Epithelial cell of proximal tubule (primary cell): ENCODE data around the gene BCAN. TPM values are rescaled to one million over a fixed set of nuclear protein-coding genes. Genes with fewer than 3 reads are reported as not detected.
A peak's percentile ranks its signal among the peaks of the same experiment; 100 is the strongest.

Source experiments
- DNase-seq: peaks from one replicate; pipeline ENCODE4 v3.0.0-alpha.2; 2011; ENCODE audit warnings: low read depth
- H3K4me3 ChIP-seq: 2 replicates; pipeline ENCODE4 v1.5.1; 2011; ENCODE audit warnings: low read depth, mild to moderate bottlenecking, low read length
- total RNA-seq: library from RNA; depleted of rRNA; stranded (reverse); fragments of >200 nt; gene quantifications from 2 replicates; pipeline ENCODE4 v1.2.3, GENCODE V29; 2015
- TF ChIP-seq, protein P1 (sequence below): conservative IDR thresholded peaks from 2 replicates; pipeline ENCODE4 v1.5.1; 2012; ENCODE audit warnings: low read depth, mild to moderate bottlenecking, low read length

BCAN gene
- total RNA-seq, 1 donor from 2014 or later = not detected

DNA sequence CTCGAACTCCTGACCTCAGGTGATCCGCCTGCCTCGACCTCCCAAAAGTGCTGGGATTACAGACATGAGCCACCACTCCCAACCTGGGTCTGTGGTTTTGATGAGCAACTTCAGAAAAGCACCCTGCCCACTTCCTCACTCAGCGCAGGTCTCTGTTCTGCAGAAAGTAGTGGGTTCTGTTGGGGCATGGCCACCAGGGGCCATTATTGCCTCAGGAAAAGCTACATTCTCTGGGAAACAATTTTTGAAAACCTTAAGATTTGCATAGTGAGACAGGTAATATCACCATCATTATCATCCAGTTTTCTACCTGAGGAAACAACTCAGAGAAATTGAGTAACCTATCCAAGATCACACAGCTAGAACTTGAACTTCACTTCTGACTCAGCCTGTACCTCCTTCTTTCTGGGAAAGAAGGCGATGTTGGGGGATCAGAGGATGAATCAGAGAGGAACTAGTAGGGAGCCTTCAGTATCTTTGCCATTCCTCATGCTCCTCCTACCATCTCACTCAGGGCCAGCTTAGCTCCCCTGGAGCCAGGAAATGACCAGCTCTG is 42.4 kb downstream of the BCAN start:
- H3K4me3 ChIP-seq = no peak overlapping the region
- DNase-seq = no peak
- TF ChIP-seq, protein P1, sequence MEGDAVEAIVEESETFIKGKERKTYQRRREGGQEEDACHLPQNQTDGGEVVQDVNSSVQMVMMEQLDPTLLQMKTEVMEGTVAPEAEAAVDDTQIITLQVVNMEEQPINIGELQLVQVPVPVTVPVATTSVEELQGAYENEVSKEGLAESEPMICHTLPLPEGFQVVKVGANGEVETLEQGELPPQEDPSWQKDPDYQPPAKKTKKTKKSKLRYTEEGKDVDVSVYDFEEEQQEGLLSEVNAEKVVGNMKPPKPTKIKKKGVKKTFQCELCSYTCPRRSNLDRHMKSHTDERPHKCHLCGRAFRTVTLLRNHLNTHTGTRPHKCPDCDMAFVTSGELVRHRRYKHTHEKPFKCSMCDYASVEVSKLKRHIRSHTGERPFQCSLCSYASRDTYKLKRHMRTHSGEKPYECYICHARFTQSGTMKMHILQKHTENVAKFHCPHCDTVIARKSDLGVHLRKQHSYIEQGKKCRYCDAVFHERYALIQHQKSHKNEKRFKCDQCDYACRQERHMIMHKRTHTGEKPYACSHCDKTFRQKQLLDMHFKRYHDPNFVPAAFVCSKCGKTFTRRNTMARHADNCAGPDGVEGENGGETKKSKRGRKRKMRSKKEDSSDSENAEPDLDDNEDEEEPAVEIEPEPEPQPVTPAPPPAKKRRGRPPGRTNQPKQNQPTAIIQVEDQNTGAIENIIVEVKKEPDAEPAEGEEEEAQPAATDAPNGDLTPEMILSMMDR = peak; percentile 21

DNA sequence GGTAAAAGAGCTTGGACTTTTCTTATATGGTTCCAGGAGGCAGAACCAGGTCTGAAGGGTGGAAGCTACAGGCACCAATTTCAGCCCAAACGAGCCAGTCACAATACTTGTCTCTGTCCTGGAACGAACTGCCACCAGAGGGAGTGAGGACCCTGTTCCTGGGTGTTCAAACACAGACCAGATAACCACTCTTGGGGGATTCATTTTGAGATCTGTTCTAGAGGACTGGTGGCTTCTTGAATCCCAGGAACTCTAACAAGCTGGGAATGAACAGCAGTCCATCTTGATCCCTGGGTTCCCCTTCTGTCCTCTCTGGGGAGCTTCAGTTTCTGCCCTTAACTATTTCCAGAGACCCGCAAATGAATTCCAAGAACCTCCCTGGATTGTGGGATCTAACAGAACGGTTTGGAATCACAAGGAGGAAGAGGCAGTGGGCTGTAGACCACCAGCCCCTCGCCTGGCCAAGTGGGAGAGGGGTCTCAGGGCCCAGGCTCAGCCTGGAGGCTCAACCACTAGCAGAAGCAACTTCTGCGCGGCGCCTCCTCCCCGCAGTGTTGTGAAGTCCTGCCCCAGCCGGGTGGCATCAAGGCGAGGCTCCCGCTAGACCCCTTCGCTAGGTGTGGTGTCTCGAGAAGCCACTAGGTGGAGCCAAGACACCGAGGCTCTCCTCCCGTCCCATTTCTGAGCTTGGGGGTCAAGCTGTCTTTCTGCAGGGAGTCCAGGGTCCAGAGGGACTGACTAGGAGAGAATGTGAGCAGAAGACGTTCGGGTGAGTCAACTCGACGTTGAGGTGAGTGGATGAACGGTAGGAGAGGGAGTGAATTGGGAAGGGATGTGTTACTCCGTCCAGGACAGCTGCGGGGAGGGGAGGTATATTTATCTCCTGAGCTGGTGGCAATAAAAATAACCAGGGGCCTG is 47.4 kb downstream of the BCAN start:
- DNase-seq = no peak
- TF ChIP-seq, protein P1 = peak; percentile 90
- H3K4me3 ChIP-seq = peak overlapping the region; percentile 21

DNA sequence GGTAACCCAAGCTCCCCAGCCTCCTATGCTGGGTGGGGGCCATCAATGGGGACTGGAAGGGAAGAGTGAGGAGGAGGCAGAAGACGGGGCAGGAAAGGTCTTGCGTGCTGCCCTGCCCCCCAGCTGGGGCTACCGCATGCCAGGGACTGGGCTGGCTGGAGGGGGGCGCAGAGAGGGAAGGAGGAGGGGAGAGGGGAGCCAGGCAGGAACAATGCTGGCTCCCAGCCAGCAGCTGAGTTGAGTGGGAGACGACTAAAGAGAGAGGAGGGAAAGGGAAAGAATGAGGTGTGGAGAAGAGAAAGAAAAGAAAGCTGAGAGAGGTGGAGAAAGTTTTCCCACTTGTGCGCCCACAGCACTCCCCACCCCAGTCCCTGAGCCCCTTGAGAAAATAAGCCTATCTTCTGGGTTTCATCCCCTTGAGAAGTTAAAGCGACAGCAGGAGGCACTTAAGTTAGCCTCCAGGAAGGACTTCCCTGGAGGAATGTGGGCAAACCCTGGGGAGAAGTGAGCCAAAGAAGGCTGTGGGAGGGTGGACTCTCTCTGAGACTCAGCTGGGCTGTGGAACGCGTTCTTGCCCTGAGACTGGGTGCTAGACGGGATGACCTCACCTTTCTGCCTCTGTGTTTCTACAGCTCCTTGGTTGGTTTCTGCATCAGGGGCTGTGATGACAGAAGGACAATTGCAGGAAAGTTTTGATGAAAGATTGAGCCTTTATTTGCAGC is 48.2 kb downstream of the BCAN start:
- TF ChIP-seq, protein P1 = no peak
- H3K4me3 ChIP-seq = peak overlapping the region; percentile 21
- DNase-seq = no peak

DNA sequence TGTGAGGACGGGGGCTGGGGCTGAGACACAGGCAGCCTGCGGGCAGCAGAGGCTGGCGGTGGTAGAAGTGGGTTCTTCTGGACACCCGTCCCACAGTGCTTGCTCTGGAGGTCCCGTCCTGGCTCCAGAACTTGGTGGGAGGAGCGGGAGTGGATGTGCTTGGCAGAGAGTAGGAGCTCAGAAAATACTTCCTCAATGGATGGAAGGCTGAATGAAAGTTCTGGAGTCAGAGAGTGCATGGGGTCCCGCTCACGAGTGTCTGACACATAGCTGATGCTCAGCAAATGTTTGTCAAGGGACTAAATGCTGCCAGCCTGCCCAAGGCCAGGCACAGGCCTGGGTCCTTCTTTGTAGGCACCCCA is 48.7 kb downstream of the BCAN start:
- DNase-seq = no peak
- TF ChIP-seq, protein P1 = no peak
- no peak overlapping the region for H3K4me3 ChIP-seq

DNA sequence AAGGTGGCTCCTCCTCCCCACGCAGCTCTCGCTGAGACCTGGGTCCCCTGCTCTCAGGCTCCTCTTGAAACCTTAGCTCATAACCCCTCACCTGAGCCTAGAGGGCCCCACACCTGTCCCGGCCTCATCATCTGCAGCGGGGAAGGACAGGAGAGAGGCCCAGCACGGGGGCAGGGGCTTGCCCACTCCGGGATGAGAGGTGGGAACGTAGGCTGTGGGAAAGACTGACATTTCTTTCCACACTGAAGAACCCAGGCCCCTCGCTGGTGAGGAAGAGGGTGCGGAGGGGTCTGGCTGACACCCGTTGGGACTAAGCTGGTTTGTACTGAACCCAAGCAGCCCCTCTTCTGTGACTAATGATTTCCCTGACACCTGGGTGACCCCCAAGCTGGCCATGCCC is 49.3 kb downstream of the BCAN start:
- DNase-seq = no peak
- TF ChIP-seq, protein P1 = no peak
- H3K4me3 ChIP-seq = no peak overlapping the region

DNA sequence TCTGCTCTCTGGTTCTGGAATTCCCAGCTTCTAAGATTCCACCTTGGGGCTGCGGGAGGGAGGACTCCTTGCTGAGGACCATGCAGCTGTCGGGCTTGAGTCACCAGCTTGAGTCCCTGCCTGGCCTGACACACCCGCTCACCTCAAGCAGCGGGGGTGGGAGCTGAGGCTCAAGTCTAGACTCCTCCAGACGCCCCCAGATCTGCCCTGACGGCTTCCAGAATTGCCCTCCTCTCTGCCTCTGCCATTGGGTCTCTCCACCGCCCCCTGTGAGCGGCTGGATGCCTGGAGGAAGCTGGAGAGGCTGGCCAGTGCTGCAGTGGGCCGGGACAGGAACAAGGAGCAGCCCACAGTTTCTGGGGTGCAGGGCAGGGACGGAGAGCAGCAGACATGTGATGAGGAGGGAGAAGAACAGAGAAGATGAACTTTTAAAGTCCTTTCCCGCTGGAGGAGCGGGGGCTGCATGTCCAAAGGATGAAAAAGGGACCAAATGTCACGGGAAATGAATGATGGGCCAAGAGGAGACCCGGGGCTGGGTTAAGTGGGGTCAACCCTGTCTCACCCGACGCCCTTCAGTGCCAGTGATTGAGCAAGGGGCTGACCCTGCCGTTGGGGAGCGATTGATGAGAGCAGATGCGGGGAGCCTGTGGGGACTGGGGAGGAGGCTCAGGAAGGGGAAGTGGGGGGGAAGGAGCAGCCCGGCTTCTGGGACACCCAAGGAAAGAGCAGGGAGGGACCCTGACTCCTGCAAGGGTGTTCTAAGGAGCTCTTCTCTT is 49.9 kb downstream of the BCAN start:
- no peak for DNase-seq
- no peak overlapping the region for H3K4me3 ChIP-seq
- TF ChIP-seq, protein P1 = no peak
